ENCODE results near the gene BTBD18.

The BTBD18 gene

GRCh38 chr11:57773026-57773598 is 21.5 kb upstream of the BTBD18 start:
- DNase-seq: no peak

- DNase-seq: no peak
These were observed 20.9 kb upstream of the BTBD18 start for GRCh38 chr11:57772562-57772961.

GRCh38 chr11:57771365-57771764 is 19.7 kb upstream of the BTBD18 start:
- no peak for DNase-seq

- no peak for DNase-seq
These were observed 19.2 kb upstream of the BTBD18 start for GRCh38 chr11:57770793-57771192.

- DNase-seq: no peak
These were observed 13.4 kb upstream of the BTBD18 start for GRCh38 chr11:57764972-57765371.

GRCh38 chr11:57764566-57764965 is 12.9 kb upstream of the BTBD18 start:
- no peak for DNase-seq

- DNase-seq: no peak
These were observed 12.4 kb upstream of the BTBD18 start for GRCh38 chr11:57764021-57764420.

GRCh38 chr11:57763568-57763967 is 11.9 kb upstream of the BTBD18 start:
- no peak for DNase-seq

GRCh38 chr11:57762235-57762861 is 10.7 kb upstream of the BTBD18 start:
- no peak for DNase-seq

GRCh38 chr11:57761301-57762234 is 9.9 kb upstream of the BTBD18 start, which contains the start of gene CTNND1:
TSS of gene CTNND1 (plus strand) at chr11:57761802. CDS start at chr11:57791479, 29,677 bp downstream.
- DNase-seq: no peak

GRCh38 chr11:57758174-57758573 is 6.6 kb upstream of the BTBD18 start:
- no peak for DNase-seq

GRCh38 chr11:57752954-57753353 is 1.3 kb upstream of the BTBD18 start:
- DNase-seq: no peak

- no peak for DNase-seq
These were observed 443 bp downstream of the BTBD18 start for GRCh38 chr11:57751176-57751575.

GRCh38 chr11:57746920-57747319 is 4.7 kb downstream of the BTBD18 start:
- DNase-seq: no peak

GRCh38 chr11:57745206-57745605 is 6.4 kb downstream of the BTBD18 start:
- DNase-seq: no peak

GRCh38 chr11:57744357-57744756 is 7.3 kb downstream of the BTBD18 start:
- DNase-seq: no peak

GRCh38 chr11:57742087-57742452 is 9.5 kb downstream of the BTBD18 start:
- DNase-seq: no peak

- DNase-seq: peak; percentile 89
These were observed 10.2 kb downstream of the BTBD18 start, which contains the start of gene SELENOH for GRCh38 chr11:57741132-57742086. TSS of gene SELENOH (plus strand) at chr11:57741491. CDS start at chr11:57741596, 105 bp downstream.

GRCh38 chr11:57735619-57736298 is 15.9 kb downstream of the BTBD18 start:
- DNase-seq: no peak

GRCh38 chr11:57732661-57733060 is 19.0 kb downstream of the BTBD18 start:
- no peak for DNase-seq

GRCh38 chr11:57729479-57729878 is 22.1 kb downstream of the BTBD18 start:
- no peak for DNase-seq

GRCh38 chr11:57728829-57729228 is 22.8 kb downstream of the BTBD18 start:
- no peak for DNase-seq

Data from activated gamma-delta T cell treated with Interleukin-2 at 50 U/mL for 16 hours (primary cell).